HEK293 (cell line): ENCODE results near the gene EFCAB6.

Experiments used
- CTCF ChIA-PET: fragments of 350-600 bp; formaldehyde crosslinking; extraction: SDS; loops from one replicate; lab custom pipeline; 2021; ENCODE audit warnings: antibody characterized with exemption; lab: Yijun Ruan, JAX
- POLR2A ChIA-PET: fragments of 300-600 bp; formaldehyde crosslinking; extraction: SDS; loops from one replicate; lab custom pipeline; 2020; ENCODE audit warnings: antibody characterized with exemption, inconsistent platforms; lab: Yijun Ruan, JAX
- H3K27ac ChIP-seq: fragments of 200-500 bp; sonication (Bioruptor generic); 2 replicates; pipeline ENCODE4 v1.5.1; 2014; ENCODE audit warnings: low read depth, low read length, control low read depth, inconsistent platforms; ENCODE audit errors: extremely low read depth
- H3K36me3 ChIP-seq, 2 experiments: fragments of 200-500 bp in 1 of 2; sonication (Bioruptor generic) in 1 of 2; 1 replicate in 1 of 2; 2 replicates in 1 of 2; pipeline ENCODE4 v1.5.1; 2014 to 2017; ENCODE audit warnings: inconsistent platforms in 2 of 2, low read length in 2 of 2; ENCODE audit not compliant: control insufficient read depth in 2 of 2, insufficient read depth in 1 of 2
- H3K4me1 ChIP-seq: fragments of 200-500 bp; sonication (Bioruptor generic); 2 replicates; pipeline ENCODE4 v1.5.1; 2014; ENCODE audit warnings: mild to moderate bottlenecking, low read length, inconsistent platforms; ENCODE audit not compliant: control insufficient read depth, insufficient read depth
- H3K4me3 ChIP-seq: 2 replicates; pipeline ENCODE4 v1.5.1; 2011; ENCODE audit warnings: low read depth, mild to moderate bottlenecking, control low read depth, low read length, moderate library complexity
- H3K9me3 ChIP-seq: fragments of 200-500 bp; sonication (Bioruptor generic); 2 replicates; pipeline ENCODE4 v1.5.1; 2014; ENCODE audit warnings: low read depth, low read length, inconsistent platforms; ENCODE audit not compliant: control insufficient read depth, insufficient read depth
- EGR2 ChIP-seq: fragments of 450-650 bp; formaldehyde crosslinking; IDR thresholded peaks from 2 replicates; pipeline ENCODE4 v1.5.1; 2016; ENCODE audit warnings: low read depth, missing biosample characterization, missing genetic modification characterization
- GLIS2 ChIP-seq: fragments of 450-650 bp; formaldehyde crosslinking; IDR thresholded peaks from 2 replicates; pipeline ENCODE4 v1.5.1; 2016; ENCODE audit warnings: missing biosample characterization, missing genetic modification characterization
- HOXA7 ChIP-seq: sonication (generic); formaldehyde crosslinking; IDR thresholded peaks from 2 replicates; pipeline ENCODE4 v1.8.1; 2022; ENCODE audit warnings: missing genetic modification reagents, borderline replicate concordance
- HOXC10 ChIP-seq: sonication (generic); formaldehyde crosslinking; IDR thresholded peaks from 2 replicates; pipeline ENCODE4 v1.8.1; 2023; ENCODE audit warnings: mild to moderate bottlenecking, missing genetic modification reagents
- MEIS1 ChIP-seq: sonication (generic); formaldehyde crosslinking; IDR thresholded peaks from 2 replicates; pipeline ENCODE4 v1.8.1; 2022; ENCODE audit warnings: missing genetic modification reagents, mild to moderate bottlenecking, borderline replicate concordance
- SP3 ChIP-seq: fragments of 450-650 bp; formaldehyde crosslinking; IDR thresholded peaks from 2 replicates; pipeline ENCODE4 v1.5.1; 2016; ENCODE audit warnings: missing biosample characterization, missing genetic modification characterization
- TCF7L2 ChIP-seq: IDR thresholded peaks from 2 replicates; pipeline ENCODE4 v1.6.1; 2011; ENCODE audit warnings: low read depth, mild to moderate bottlenecking, inconsistent platforms, low read length, moderate library complexity, borderline replicate concordance
- ZBTB1 ChIP-seq: fragments of 450-650 bp; formaldehyde crosslinking; IDR thresholded peaks from 2 replicates; pipeline ENCODE4 v1.5.1; 2016; ENCODE audit warnings: missing biosample characterization, missing genetic modification characterization
- ZBTB11 ChIP-seq: fragments of 450-650 bp; formaldehyde crosslinking; conservative IDR thresholded peaks from 2 replicates; pipeline ENCODE4 v1.5.1; 2016; ENCODE audit warnings: low read depth, missing biosample characterization, missing genetic modification characterization
- ZFHX2 ChIP-seq: fragments of 450-650 bp; formaldehyde crosslinking; conservative IDR thresholded peaks from 2 replicates; pipeline ENCODE4 v1.5.1; 2016; ENCODE audit warnings: missing biosample characterization, missing genetic modification characterization
- ZNF10 ChIP-seq: fragments of 450-650 bp; formaldehyde crosslinking; IDR thresholded peaks from 2 replicates; pipeline ENCODE4 v1.5.1; 2017; ENCODE audit warnings: missing biosample characterization, missing genetic modification characterization
- ZNF140 ChIP-seq: fragments of 450-650 bp; formaldehyde crosslinking; IDR thresholded peaks from 2 replicates; pipeline ENCODE4 v1.5.1; 2016; ENCODE audit warnings: missing biosample characterization, missing genetic modification characterization
- ZNF169 ChIP-seq: fragments of 450-650 bp; formaldehyde crosslinking; IDR thresholded peaks from 2 replicates; pipeline ENCODE4 v1.5.1; 2016; ENCODE audit warnings: missing biosample characterization, missing genetic modification characterization
- ZNF221 ChIP-seq: fragments of 450-650 bp; formaldehyde crosslinking; IDR thresholded peaks from 2 replicates; pipeline ENCODE4 v1.5.1; 2017; ENCODE audit warnings: missing biosample characterization, missing genetic modification characterization, borderline replicate concordance
- ZNF248 ChIP-seq: fragments of 450-650 bp; formaldehyde crosslinking; IDR thresholded peaks from 2 replicates; pipeline ENCODE4 v1.5.1; 2017; ENCODE audit warnings: missing biosample characterization, missing genetic modification characterization
- ZNF292 ChIP-seq: fragments of 450-650 bp; formaldehyde crosslinking; IDR thresholded peaks from 2 replicates; pipeline ENCODE4 v1.5.1; 2016; ENCODE audit warnings: low read depth, missing biosample characterization, missing genetic modification characterization, borderline replicate concordance
- ZNF341 ChIP-seq: fragments of 450-650 bp; formaldehyde crosslinking; IDR thresholded peaks from 2 replicates; pipeline ENCODE4; 2016; ENCODE audit warnings: low read depth, missing biosample characterization, missing genetic modification characterization
- ZNF37A ChIP-seq: fragments of 450-650 bp; IDR thresholded peaks from 2 replicates; pipeline ENCODE4 v1.5.1; 2018; ENCODE audit warnings: missing biosample characterization, missing genetic modification characterization
- ZNF558 ChIP-seq: fragments of 450-650 bp; formaldehyde crosslinking; IDR thresholded peaks from 2 replicates; pipeline ENCODE4 v1.5.1; 2016; ENCODE audit warnings: missing biosample characterization, missing genetic modification characterization
- ZNF596 ChIP-seq: fragments of 450-650 bp; IDR thresholded peaks from 2 replicates; pipeline ENCODE4 v1.5.0; 2018; ENCODE audit warnings: missing biosample characterization, mild to moderate bottlenecking, missing genetic modification characterization, moderate library complexity
- ZNF600 ChIP-seq: fragments of 450-650 bp; formaldehyde crosslinking; IDR thresholded peaks from 2 replicates; pipeline ENCODE4 v1.5.1; 2016; ENCODE audit warnings: missing biosample characterization, missing genetic modification characterization
- ZNF623 ChIP-seq: fragments of 450-650 bp; formaldehyde crosslinking; IDR thresholded peaks from 2 replicates; pipeline ENCODE4 v1.5.1; 2016; ENCODE audit warnings: missing biosample characterization, missing genetic modification characterization
- ZNF624 ChIP-seq: fragments of 450-650 bp; formaldehyde crosslinking; IDR thresholded peaks from 2 replicates; pipeline ENCODE4 v1.5.1; 2017; ENCODE audit warnings: missing biosample characterization, missing genetic modification characterization
- ZNF670 ChIP-seq: fragments of 450-650 bp; formaldehyde crosslinking; IDR thresholded peaks from 2 replicates; pipeline ENCODE4 v1.5.1; 2016; ENCODE audit warnings: missing biosample characterization, missing genetic modification characterization, low read depth

Gene EFCAB6

GRCh38 chr22:43490311-43490710 is 321.8 kb downstream of the EFCAB6 start:
- CTCF ChIA-PET: no interaction called here
- Histone ChIP-seq H3K36me3 (no peaks in the 10 kb centered on the region), H3K4me1 (no peaks in the 10 kb centered on the region), H3K9me3 (no peaks in the 10 kb centered on the region), H3K4me3 (no peak overlapping the region), H3K27ac (no peak overlapping the region)
- TF ChIP-seq MEIS1 (CRISPR knock-in tag) (no peak), ZNF341 (tag by site-specific recombination) (no peak), ZNF140 (tag by site-specific recombination) (no peak), TCF7L2 (no peak)
- POLR2A ChIA-PET: no interaction called here

- H3K36me3 ChIP-seq: no peaks in the 10 kb centered on the region
- H3K9me3 ChIP-seq: no peaks in the 10 kb centered on the region
- TF ChIP-seq SP3 (no peak), ZNF623 (tag by site-specific recombination) (no peak), ZNF221 (no peak), ZNF169 (tag by site-specific recombination) (no peak), HOXA7 (no peak)
- no peak overlapping the region for H3K4me3 ChIP-seq
- no peak overlapping the region for H3K27ac ChIP-seq
- no peaks in the 10 kb centered on the region for H3K4me1 ChIP-seq
- POLR2A ChIA-PET: no interaction called here
- CTCF ChIA-PET: no interaction called here
These were observed 323.2 kb downstream of the EFCAB6 start for GRCh38 chr22:43488937-43489336.

GRCh38 chr22:43488031-43488866 is 323.9 kb downstream of the EFCAB6 start:
- H3K4me1 ChIP-seq: no peaks in the 10 kb centered on the region
- H3K9me3 ChIP-seq: no peaks in the 10 kb centered on the region
- ChIA-PET POLR2A (no interaction called here), CTCF (no interaction called here)
- H3K27ac ChIP-seq: no peak overlapping the region
- no peaks in the 10 kb centered on the region for H3K36me3 ChIP-seq
- no peak overlapping the region for H3K4me3 ChIP-seq
- TF ChIP-seq ZFHX2 (tag by site-specific recombination) (peak; percentile 53), ZNF596 (tag by site-specific recombination) (no peak), EGR2 (tag by site-specific recombination) (peak; percentile 21; the same call in 1 of the 2 replicates)

GRCh38 chr22:43487311-43488030 is 324.6 kb downstream of the EFCAB6 start:
- H3K4me3 ChIP-seq: no peak overlapping the region
- CTCF ChIA-PET: interaction anchor here (0.6 kb wide), 1 partner anchor 1198 kb away, joined by 3 read pairs; no protein-coding TSS in a partner anchor
- H3K9me3 ChIP-seq: no peaks in the 10 kb centered on the region
- H3K36me3 ChIP-seq: no peaks in the 10 kb centered on the region
- POLR2A ChIA-PET: no interaction called here
- H3K27ac ChIP-seq: no peak overlapping the region
- H3K4me1 ChIP-seq: no peaks in the 10 kb centered on the region
- TF ChIP-seq ZBTB11 (no peak), GLIS2 (tag by site-specific recombination) (no peak), ZNF10 (tag by site-specific recombination) (no peak), ZNF670 (tag by site-specific recombination) (no peak), ZNF600 (tag by site-specific recombination) (no peak), ZNF341 (tag by site-specific recombination) (no peak), ZBTB1 (tag by site-specific recombination) (no peak), ZNF292 (no peak), ZNF558 (no peak), ZNF624 (tag by site-specific recombination) (no peak), HOXC10 (no peak), ZNF248 (tag by site-specific recombination) (no peak), ZNF37A (tag by site-specific recombination) (no peak)
